PC-9 (cell line): ENCODE results near the gene THY1.

ENCODE experiments used
- EZH2 ChIP-seq: fragments of 200-600 bp; sonication (generic); IDR thresholded peaks from 2 replicates; pipeline ENCODE4 v1.8.0; 2017; ENCODE audit warnings: antibody characterized with exemption, low read depth
- TF ChIP-seq, protein P1 (sequence below): fragments of 200-600 bp; sonication (generic); conservative IDR thresholded peaks from 2 replicates; pipeline ENCODE4 v1.6.1; 2017; ENCODE audit warnings: mixed run types, antibody characterized with exemption, mild to moderate bottlenecking, moderate library complexity

GRCh38 chr11:119433358-119433725 lies 10.4 kb upstream of the THY1 start:
- TF ChIP-seq, protein P1, sequence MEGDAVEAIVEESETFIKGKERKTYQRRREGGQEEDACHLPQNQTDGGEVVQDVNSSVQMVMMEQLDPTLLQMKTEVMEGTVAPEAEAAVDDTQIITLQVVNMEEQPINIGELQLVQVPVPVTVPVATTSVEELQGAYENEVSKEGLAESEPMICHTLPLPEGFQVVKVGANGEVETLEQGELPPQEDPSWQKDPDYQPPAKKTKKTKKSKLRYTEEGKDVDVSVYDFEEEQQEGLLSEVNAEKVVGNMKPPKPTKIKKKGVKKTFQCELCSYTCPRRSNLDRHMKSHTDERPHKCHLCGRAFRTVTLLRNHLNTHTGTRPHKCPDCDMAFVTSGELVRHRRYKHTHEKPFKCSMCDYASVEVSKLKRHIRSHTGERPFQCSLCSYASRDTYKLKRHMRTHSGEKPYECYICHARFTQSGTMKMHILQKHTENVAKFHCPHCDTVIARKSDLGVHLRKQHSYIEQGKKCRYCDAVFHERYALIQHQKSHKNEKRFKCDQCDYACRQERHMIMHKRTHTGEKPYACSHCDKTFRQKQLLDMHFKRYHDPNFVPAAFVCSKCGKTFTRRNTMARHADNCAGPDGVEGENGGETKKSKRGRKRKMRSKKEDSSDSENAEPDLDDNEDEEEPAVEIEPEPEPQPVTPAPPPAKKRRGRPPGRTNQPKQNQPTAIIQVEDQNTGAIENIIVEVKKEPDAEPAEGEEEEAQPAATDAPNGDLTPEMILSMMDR = no peak
- no peak for TF ChIP-seq EZH2
